WTC11 (cell line): ENCODE data around the gene CSNK1G1. TPM values are rescaled to one million over a fixed set of nuclear protein-coding genes. Genes with fewer than 3 reads are reported as not detected.
"Not testable (repeated sequence)": the region's sequence is repeated elsewhere in the genome, so short reads cannot be mapped to it uniquely, and the experiment has no call there.

Experiments used
- ATAC-seq: fragments of 200-7000 bp; cut with Tn5 transposase; 2 replicates; pipeline ENCODE4 v1.10.0; 2021; ENCODE audit warnings: mild to moderate bottlenecking, moderate library complexity
- CTCF ChIA-PET: fragments of 300-600 bp; sonication (Branson Sonifier 250); formaldehyde crosslinking; loops from one replicate; lab custom pipeline; 2021; ENCODE audit warnings: antibody characterized with exemption; lab: Charles Lee
- POLR2A ChIA-PET: fragments of 350-600 bp; sonication (Branson Sonifier 250); formaldehyde crosslinking; loops from one replicate; lab custom pipeline; 2021; ENCODE audit warnings: antibody characterized with exemption; lab: Charles Lee
- DNase-seq: peaks from one replicate; pipeline ENCODE4 v3.0.0; 2021; ENCODE audit warnings: low spot score
- H3K27ac Mint-ChIP-seq: 2 replicates; pipeline ENCODE4 v1.8.0; 2021; ENCODE audit warnings: mixed read lengths
- H3K27me3 Mint-ChIP-seq: 2 replicates; pipeline ENCODE4 v1.8.0; 2021; ENCODE audit warnings: low read depth, mild to moderate bottlenecking, moderate library complexity, mixed read lengths
- H3K36me3 Mint-ChIP-seq: 2 replicates; pipeline ENCODE4 v1.8.0; 2021; ENCODE audit warnings: mixed read lengths
- H3K4me1 Mint-ChIP-seq: 2 replicates; pipeline ENCODE4 v1.8.0; 2022; ENCODE audit warnings: mixed read lengths
- H3K4me3 Mint-ChIP-seq: 2 replicates; pipeline ENCODE4 v1.8.0; 2021; ENCODE audit warnings: mild to moderate bottlenecking, moderate library complexity, mixed read lengths
- H3K9me3 Mint-ChIP-seq: 2 replicates; pipeline ENCODE4 v1.8.0; 2021; ENCODE audit warnings: mixed read lengths
- ATF2 ChIP-seq: sonication (generic); formaldehyde crosslinking; IDR thresholded peaks from 2 replicates; pipeline ENCODE4 v1.8.1; 2022; ENCODE audit warnings: low read depth, missing genetic modification reagents, borderline replicate concordance
- E2F4 ChIP-seq: sonication (generic); formaldehyde crosslinking; IDR thresholded peaks from 2 replicates; pipeline ENCODE4 v1.8.1; 2022; ENCODE audit warnings: low read depth, mild to moderate bottlenecking, moderate library complexity, missing genetic modification reagents, borderline replicate concordance
- E2F5 ChIP-seq: sonication (generic); formaldehyde crosslinking; IDR thresholded peaks from 2 replicates; pipeline ENCODE4 v1.8.1; 2022; ENCODE audit warnings: mild to moderate bottlenecking, moderate library complexity, missing genetic modification reagents
- GABPB1 ChIP-seq: sonication (generic); formaldehyde crosslinking; IDR thresholded peaks from 2 replicates; pipeline ENCODE4 v1.8.1; 2023; ENCODE audit warnings: mild to moderate bottlenecking, missing genetic modification reagents
- HMGA2 ChIP-seq: fragments of 250-450 bp; sonication (Bioruptor Pico); IDR thresholded peaks from 2 replicates; pipeline ENCODE4 v1.4.0; 2021; ENCODE audit warnings: mild to moderate bottlenecking, moderate library complexity
- NFYB ChIP-seq: sonication (generic); formaldehyde crosslinking; conservative IDR thresholded peaks from 2 replicates; pipeline ENCODE4 v1.8.0; 2022; ENCODE audit warnings: low read depth, missing genetic modification reagents
- NR2C2 ChIP-seq: sonication (generic); formaldehyde crosslinking; IDR thresholded peaks from 2 replicates; pipeline ENCODE4 v1.8.0; 2022; ENCODE audit warnings: mild to moderate bottlenecking, missing genetic modification reagents
- OVOL2 ChIP-seq: fragments of 250-450 bp; sonication (Bioruptor Pico); IDR thresholded peaks from 2 replicates; pipeline ENCODE4 v1.9.0; 2021; ENCODE audit warnings: mild to moderate bottlenecking, borderline replicate concordance
- SMAD4 ChIP-seq: sonication (generic); formaldehyde crosslinking; IDR thresholded peaks from 2 replicates; pipeline ENCODE4 v1.8.0; 2022; ENCODE audit warnings: mild to moderate bottlenecking, missing genetic modification reagents
- STAT6 ChIP-seq: sonication (generic); formaldehyde crosslinking; conservative IDR thresholded peaks from 2 replicates; pipeline ENCODE4 v1.8.1; 2023; ENCODE audit warnings: mild to moderate bottlenecking, low read depth, missing genetic modification reagents, moderate library complexity
- ZBTB21 ChIP-seq: sonication (generic); formaldehyde crosslinking; IDR thresholded peaks from 2 replicates; pipeline ENCODE4 v1.8.1; 2023; ENCODE audit warnings: mild to moderate bottlenecking, missing genetic modification reagents, borderline replicate concordance
- ZNF121 ChIP-seq: sonication (generic); formaldehyde crosslinking; IDR thresholded peaks from 2 replicates; pipeline ENCODE4 v1.8.0; 2023; ENCODE audit warnings: missing genetic modification reagents
- ZNF396 ChIP-seq: fragments of 250-450 bp; sonication (Bioruptor Pico); IDR thresholded peaks from 2 replicates; pipeline ENCODE4 v1.8.0; 2021; ENCODE audit warnings: mild to moderate bottlenecking, moderate library complexity, borderline replicate concordance
- ZNF671 ChIP-seq: fragments of 250-450 bp; sonication (Bioruptor Pico); IDR thresholded peaks from 2 replicates; pipeline ENCODE4 v1.8.0; 2021; ENCODE audit warnings: mild to moderate bottlenecking
- total RNA-seq: library from RNA; stranded (reverse); gene quantifications from 3 replicates; pipeline ENCODE4 v1.2.3, GENCODE V29; 2021

Gene CSNK1G1
- total RNA-seq, 1 experiment from 2014 or later: 19.3 TPM

- Mint-ChIP-seq H3K9me3 (peaks cover 3% of the 10 kb centered on the region; the same call in 1 of the 2 replicates), H3K4me3 (no peak overlapping the region), H3K27me3 (no peaks in the 10 kb centered on the region), H3K36me3 (no peaks in the 10 kb centered on the region), H3K27ac (no peak overlapping the region), H3K4me1 (no peaks in the 10 kb centered on the region)
- DNase-seq (no peak), ATAC-seq (no peak)
- POLR2A ChIA-PET: no interaction called here
- TF ChIP-seq HMGA2 (CRISPR knock-in tag): no peak
- TF ChIP-seq SMAD4: no peak
- no peak for TF ChIP-seq NR2C2 (CRISPR knock-in tag)
- no peak for TF ChIP-seq ATF2 (CRISPR knock-in tag)
- TF ChIP-seq OVOL2 (CRISPR knock-in tag): no peak
- no peak for TF ChIP-seq GABPB1 (CRISPR knock-in tag)
- CTCF ChIA-PET: no interaction called here
Observed at GRCh38 chr15:64279131-64279530, 76.8 kb downstream of the CSNK1G1 start.

- H3K36me3 Mint-ChIP-seq: no peaks in the 10 kb centered on the region; the same call in 1 of the 2 replicates
- no peaks in the 10 kb centered on the region for H3K27me3 Mint-ChIP-seq
- ChIA-PET POLR2A (no interaction called here), CTCF (no interaction called here)
- no peak overlapping the region for H3K4me3 Mint-ChIP-seq
- no peaks in the 10 kb centered on the region for H3K4me1 Mint-ChIP-seq
- TF ChIP-seq ZNF121 (CRISPR knock-in tag): no peak
- ATAC-seq (no peak), DNase-seq (no peak)
- H3K9me3 Mint-ChIP-seq: peaks cover 9% of the 10 kb centered on the region
- H3K27ac Mint-ChIP-seq: no peak overlapping the region
Observed at GRCh38 chr15:64275934-64276333, 80.0 kb downstream of the CSNK1G1 start.

- no peak overlapping the region for H3K4me3 Mint-ChIP-seq
- no peak for DNase-seq
- no peak overlapping the region for H3K27ac Mint-ChIP-seq
- H3K36me3 Mint-ChIP-seq: no peaks in the 10 kb centered on the region; the same call in 1 of the 2 replicates
- POLR2A ChIA-PET: no interaction called here
- H3K27me3 Mint-ChIP-seq: no peaks in the 10 kb centered on the region
- no peak for TF ChIP-seq ZNF671 (CRISPR knock-in tag)
- TF ChIP-seq ZNF396: no peak
- TF ChIP-seq, all 79 proteins: peak for 0
- ATAC-seq: no peak
- peaks cover 8% of the 10 kb centered on the region; the same call in 1 of the 2 replicates for H3K9me3 Mint-ChIP-seq
- CTCF ChIA-PET: interaction anchor here (0.6 kb wide), 2 partner anchors 28 to 64 kb away, joined by 3 read pairs; no protein-coding TSS in a partner anchor
- no peaks in the 10 kb centered on the region for H3K4me1 Mint-ChIP-seq
Observed at GRCh38 chr15:64274341-64274950, 81.5 kb downstream of the CSNK1G1 start.

- Mint-ChIP-seq H3K36me3 (peaks cover 11% of the 10 kb centered on the region), H3K4me1 (no peaks in the 10 kb centered on the region), H3K27ac (no peak overlapping the region), H3K27me3 (no peaks in the 10 kb centered on the region), H3K4me3 (no peak overlapping the region), H3K9me3 (peaks cover 30% of the 10 kb centered on the region)
- ChIA-PET CTCF (no interaction called here), POLR2A (no interaction called here)
- DNase-seq (no peak), ATAC-seq (no peak)
- no peak for TF ChIP-seq E2F5 (CRISPR knock-in tag)
Observed at GRCh38 chr15:64267331-64267973, 88.5 kb downstream of the CSNK1G1 start.

- H3K36me3 Mint-ChIP-seq: peaks cover 11% of the 10 kb centered on the region
- H3K4me3 Mint-ChIP-seq, H3K27ac Mint-ChIP-seq, H3K27me3 Mint-ChIP-seq, CTCF ChIA-PET, POLR2A ChIA-PET, DNase-seq, ATAC-seq, H3K4me1 Mint-ChIP-seq: not testable (repeated sequence)
- H3K9me3 Mint-ChIP-seq: peaks cover 23% of the 10 kb centered on the region
Observed at GRCh38 chr15:64265188-64265587, 90.8 kb downstream of the CSNK1G1 start.

GRCh38 chr15:64264502-64264901 is 91.5 kb downstream of the CSNK1G1 start:
- CTCF ChIA-PET: no interaction called here
- Mint-ChIP-seq H3K4me1 (no peaks in the 10 kb centered on the region), H3K9me3 (peaks cover 23% of the 10 kb centered on the region), H3K4me3 (no peak overlapping the region), H3K36me3 (peaks cover 11% of the 10 kb centered on the region), H3K27ac (no peak overlapping the region), H3K27me3 (no peaks in the 10 kb centered on the region)
- ATAC-seq (no peak), DNase-seq (no peak)
- POLR2A ChIA-PET: no interaction called here
- TF ChIP-seq ZNF121 (CRISPR knock-in tag) (no peak), ZBTB21 (CRISPR knock-in tag) (no peak), E2F4 (CRISPR knock-in tag) (no peak), NFYB (CRISPR knock-in tag) (no peak), STAT6 (CRISPR knock-in tag) (no peak)
